Bronchial epithelial cell (primary cell): ENCODE data around the gene NFIA. TPM values are rescaled to one million over a fixed set of nuclear protein-coding genes. Genes with fewer than 3 reads are reported as not detected.

Source experiments
- DNase-seq: peaks from one replicate; pipeline ENCODE4 v3.0.0-alpha.2; 2010; ENCODE audit warnings: low read depth
- FAIRE-seq: peaks from 2 replicates; lab custom pipeline; 2011; peaks lifted over from hg19 to GRCh38; lab: Jason Lieb, UNC
- H3K27me3 ChIP-seq: 2 replicates; pipeline ENCODE4 v1.5.1; 2011; ENCODE audit warnings: low read length; ENCODE audit not compliant: control insufficient read depth, insufficient read depth
- H3K36me3 ChIP-seq: 2 replicates; pipeline ENCODE4 v1.5.1; 2011; ENCODE audit warnings: low read length; ENCODE audit not compliant: control insufficient read depth, insufficient read depth
- H3K4me3 ChIP-seq: 2 replicates; pipeline ENCODE4 v1.5.1; 2011; ENCODE audit warnings: mild to moderate bottlenecking, low read depth, low read length, control low read depth
- total RNA-seq: library from RNA; depleted of rRNA; stranded (reverse); fragments of >200 nt; gene quantifications from 2 replicates; pipeline ENCODE4 v1.2.1, GENCODE V29; 2014
- TF ChIP-seq, protein P1 (sequence below): IDR thresholded peaks from 2 replicates; pipeline ENCODE4 v1.5.1; 2011; ENCODE audit warnings: mild to moderate bottlenecking, moderate library complexity, low read length, control low read depth, inconsistent platforms; ENCODE audit not compliant: insufficient read depth, severe bottlenecking

NFIA gene
- total RNA-seq, 1 donor from 2014 or later = 7.4 TPM

DNA sequence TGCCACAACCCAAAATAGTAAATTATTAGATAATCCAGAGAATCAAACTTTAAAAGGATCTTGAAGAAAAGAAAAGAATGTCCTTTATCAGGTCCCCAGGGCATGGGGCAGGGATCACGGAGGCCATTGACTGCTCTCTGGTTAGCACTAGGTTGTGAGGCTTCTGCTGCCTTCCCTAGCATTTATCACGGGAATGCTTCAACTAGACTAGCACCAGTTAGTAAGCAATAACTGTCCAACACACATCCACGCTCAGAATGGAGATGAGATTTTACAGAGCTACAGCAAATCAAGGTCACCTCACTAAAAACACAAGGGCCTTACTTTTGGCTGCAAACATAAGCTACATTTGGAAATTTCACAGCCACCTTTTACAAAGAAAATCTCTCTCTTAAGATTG lies 304.0 kb downstream of the NFIA start:
- no peaks in the 10 kb centered on the region for H3K27me3 ChIP-seq
- no peak for DNase-seq
- H3K4me3 ChIP-seq = no peak overlapping the region
- TF ChIP-seq, protein P1, sequence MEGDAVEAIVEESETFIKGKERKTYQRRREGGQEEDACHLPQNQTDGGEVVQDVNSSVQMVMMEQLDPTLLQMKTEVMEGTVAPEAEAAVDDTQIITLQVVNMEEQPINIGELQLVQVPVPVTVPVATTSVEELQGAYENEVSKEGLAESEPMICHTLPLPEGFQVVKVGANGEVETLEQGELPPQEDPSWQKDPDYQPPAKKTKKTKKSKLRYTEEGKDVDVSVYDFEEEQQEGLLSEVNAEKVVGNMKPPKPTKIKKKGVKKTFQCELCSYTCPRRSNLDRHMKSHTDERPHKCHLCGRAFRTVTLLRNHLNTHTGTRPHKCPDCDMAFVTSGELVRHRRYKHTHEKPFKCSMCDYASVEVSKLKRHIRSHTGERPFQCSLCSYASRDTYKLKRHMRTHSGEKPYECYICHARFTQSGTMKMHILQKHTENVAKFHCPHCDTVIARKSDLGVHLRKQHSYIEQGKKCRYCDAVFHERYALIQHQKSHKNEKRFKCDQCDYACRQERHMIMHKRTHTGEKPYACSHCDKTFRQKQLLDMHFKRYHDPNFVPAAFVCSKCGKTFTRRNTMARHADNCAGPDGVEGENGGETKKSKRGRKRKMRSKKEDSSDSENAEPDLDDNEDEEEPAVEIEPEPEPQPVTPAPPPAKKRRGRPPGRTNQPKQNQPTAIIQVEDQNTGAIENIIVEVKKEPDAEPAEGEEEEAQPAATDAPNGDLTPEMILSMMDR = no peak
- H3K36me3 ChIP-seq = peaks cover 3% of the 10 kb centered on the region
- FAIRE-seq = no peak

- H3K36me3 ChIP-seq = peaks cover 3% of the 10 kb centered on the region
- DNase-seq (no peak), FAIRE-seq (no peak)
- no peaks in the 10 kb centered on the region for H3K27me3 ChIP-seq
- H3K4me3 ChIP-seq = no peak overlapping the region
- TF ChIP-seq, protein P1 = no peak
Measured at GRCh38 chr1:61386770-61387169, 304.4 kb downstream of the NFIA start.

DNA sequence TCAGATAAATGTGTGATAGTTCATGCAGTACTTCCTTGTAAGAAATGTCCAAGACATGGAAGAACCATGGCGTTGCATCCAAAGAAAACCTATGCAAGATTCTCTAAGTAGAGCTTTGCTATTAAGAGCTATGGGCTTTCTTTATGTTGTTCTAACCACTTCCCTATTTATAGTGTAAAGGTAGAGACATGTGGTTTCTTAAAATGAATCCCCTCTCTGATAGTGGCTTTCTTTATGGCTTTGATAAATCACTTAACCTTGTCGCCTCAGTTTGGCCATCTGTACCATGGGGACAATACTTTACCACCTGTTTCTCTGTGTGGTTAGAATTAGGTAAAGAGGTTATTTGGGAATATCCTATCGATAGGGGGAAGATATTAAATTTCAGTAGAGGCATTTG lies 305.5 kb downstream of the NFIA start:
- no peak for DNase-seq
- no peak overlapping the region for H3K4me3 ChIP-seq
- no peaks in the 10 kb centered on the region for H3K27me3 ChIP-seq
- TF ChIP-seq, protein P1 = no peak
- H3K36me3 ChIP-seq = peaks cover 3% of the 10 kb centered on the region
- FAIRE-seq = no peak

GRCh38 chr1:61388566-61388965 lies 306.2 kb downstream of the NFIA start:
- Histone ChIP-seq H3K4me3 (no peak overlapping the region), H3K27me3 (no peaks in the 10 kb centered on the region), H3K36me3 (peaks cover 1% of the 10 kb centered on the region)
- FAIRE-seq (no peak), DNase-seq (peak; percentile 15)
- TF ChIP-seq, protein P1 = no peak

- DNase-seq = no peak
- TF ChIP-seq, protein P1 = no peak
- Histone ChIP-seq H3K4me3 (no peak overlapping the region), H3K27me3 (no peaks in the 10 kb centered on the region), H3K36me3 (peaks cover 1% of the 10 kb centered on the region)
- no peak for FAIRE-seq
Measured at GRCh38 chr1:61389194-61389925, 307.0 kb downstream of the NFIA start.
